ENCODE data around the gene CHD8.
"Not testable (repeated sequence)": the region's sequence is repeated elsewhere in the genome, so short reads cannot be mapped to it uniquely, and the experiment has no call there.

GRCh38 chr14:21442657-21443056, 13.3 kb downstream of the CHD8 start:
- TF ChIP-seq, protein P1, sequence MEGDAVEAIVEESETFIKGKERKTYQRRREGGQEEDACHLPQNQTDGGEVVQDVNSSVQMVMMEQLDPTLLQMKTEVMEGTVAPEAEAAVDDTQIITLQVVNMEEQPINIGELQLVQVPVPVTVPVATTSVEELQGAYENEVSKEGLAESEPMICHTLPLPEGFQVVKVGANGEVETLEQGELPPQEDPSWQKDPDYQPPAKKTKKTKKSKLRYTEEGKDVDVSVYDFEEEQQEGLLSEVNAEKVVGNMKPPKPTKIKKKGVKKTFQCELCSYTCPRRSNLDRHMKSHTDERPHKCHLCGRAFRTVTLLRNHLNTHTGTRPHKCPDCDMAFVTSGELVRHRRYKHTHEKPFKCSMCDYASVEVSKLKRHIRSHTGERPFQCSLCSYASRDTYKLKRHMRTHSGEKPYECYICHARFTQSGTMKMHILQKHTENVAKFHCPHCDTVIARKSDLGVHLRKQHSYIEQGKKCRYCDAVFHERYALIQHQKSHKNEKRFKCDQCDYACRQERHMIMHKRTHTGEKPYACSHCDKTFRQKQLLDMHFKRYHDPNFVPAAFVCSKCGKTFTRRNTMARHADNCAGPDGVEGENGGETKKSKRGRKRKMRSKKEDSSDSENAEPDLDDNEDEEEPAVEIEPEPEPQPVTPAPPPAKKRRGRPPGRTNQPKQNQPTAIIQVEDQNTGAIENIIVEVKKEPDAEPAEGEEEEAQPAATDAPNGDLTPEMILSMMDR (IDR thresholded peaks at IDR 0.05; ENCODE audit: insufficient read depth, low read length, poor library complexity, severe bottlenecking), result not testable (repeated sequence)
- TF ChIP-seq EZH2phosphoT487 (conservative IDR thresholded peaks at IDR 0.05; ENCODE audit: low read length), result not testable (repeated sequence)
